Measurements from ENCODE around the gene PITPNB.

PITPNB gene

GRCh38 chr22:27878541-27878940 is 40.5 kb downstream of the PITPNB start:
- Mint-ChIP-seq H3K4me1 (ENCODE audit: low read depth) (peaks cover 61% of the 10 kb centered on the region), H3K36me3 (ENCODE audit: low read depth) (peaks cover 43% of the 10 kb centered on the region), H3K4me3 (no peak overlapping the region), H3K27ac (no peak overlapping the region), H3K27me3 (no peaks in the 10 kb centered on the region), H3K9me3 (no peaks in the 10 kb centered on the region)

DNA sequence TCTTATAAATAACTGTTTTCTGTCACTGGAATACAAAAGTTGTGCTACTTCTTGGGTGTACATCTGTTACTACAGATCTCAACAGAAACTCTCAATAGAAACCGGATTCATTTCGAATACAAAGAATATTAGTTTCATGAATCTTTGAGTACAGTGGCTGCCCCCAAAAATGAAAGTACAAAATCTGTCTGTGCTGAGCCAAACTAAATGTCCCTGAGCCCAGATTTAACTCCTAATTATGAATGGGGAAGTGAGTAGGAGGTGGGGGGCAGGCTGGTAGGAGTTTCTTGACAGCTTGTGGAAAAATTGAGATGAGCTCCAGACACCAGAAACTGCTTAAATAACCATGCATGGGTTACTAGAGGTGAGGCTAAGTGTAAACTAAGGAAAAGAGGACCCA is 41.6 kb downstream of the PITPNB start:
- no peak overlapping the region for H3K27ac Mint-ChIP-seq
- H3K4me3 Mint-ChIP-seq = no peak overlapping the region
- H3K27me3 Mint-ChIP-seq = no peaks in the 10 kb centered on the region
- H3K9me3 Mint-ChIP-seq = no peaks in the 10 kb centered on the region
- H3K4me1 Mint-ChIP-seq (ENCODE audit: low read depth) = peaks cover 61% of the 10 kb centered on the region
- H3K36me3 Mint-ChIP-seq (ENCODE audit: low read depth) = peaks cover 48% of the 10 kb centered on the region

- no peak overlapping the region for H3K27ac Mint-ChIP-seq
- peaks cover 61% of the 10 kb centered on the region for H3K4me1 Mint-ChIP-seq (ENCODE audit: low read depth)
- H3K36me3 Mint-ChIP-seq (ENCODE audit: low read depth) = peaks cover 51% of the 10 kb centered on the region
- H3K9me3 Mint-ChIP-seq = no peaks in the 10 kb centered on the region
- H3K4me3 Mint-ChIP-seq = no peak overlapping the region
- H3K27me3 Mint-ChIP-seq = no peaks in the 10 kb centered on the region
Observed at GRCh38 chr22:27876684-27877083, 42.4 kb downstream of the PITPNB start.

DNA sequence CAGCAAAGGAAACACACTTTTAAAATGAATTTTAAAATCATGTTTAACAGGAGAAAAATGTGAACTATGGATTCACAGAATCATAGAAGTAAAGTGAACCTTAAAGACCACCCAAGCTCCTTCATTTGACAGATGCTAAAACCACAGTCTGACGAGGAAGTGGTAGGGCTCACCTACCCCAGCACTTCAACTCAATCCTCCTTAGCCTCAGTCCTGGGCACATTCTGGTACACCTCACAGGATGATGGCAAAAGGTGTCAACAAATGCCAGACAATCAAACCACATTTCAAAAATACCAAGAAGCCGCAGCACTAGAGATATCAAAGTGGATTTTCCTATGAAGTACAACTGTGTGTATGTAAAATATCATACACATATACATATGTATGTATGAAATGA is 43.1 kb downstream of the PITPNB start:
- H3K36me3 Mint-ChIP-seq (ENCODE audit: low read depth) = peaks cover 56% of the 10 kb centered on the region
- no peaks in the 10 kb centered on the region for H3K9me3 Mint-ChIP-seq
- no peak overlapping the region for H3K4me3 Mint-ChIP-seq
- H3K27me3 Mint-ChIP-seq = no peaks in the 10 kb centered on the region
- peak overlapping the region; percentile 5 for H3K27ac Mint-ChIP-seq
- H3K4me1 Mint-ChIP-seq (ENCODE audit: low read depth) = peaks cover 60% of the 10 kb centered on the region

GRCh38 chr22:27874764-27875163 is 44.3 kb downstream of the PITPNB start:
- H3K9me3 Mint-ChIP-seq = no peaks in the 10 kb centered on the region
- H3K27ac Mint-ChIP-seq = peak overlapping the region; percentile 37
- H3K36me3 Mint-ChIP-seq (ENCODE audit: low read depth) = peaks cover 59% of the 10 kb centered on the region
- no peak overlapping the region for H3K4me3 Mint-ChIP-seq
- peaks cover 58% of the 10 kb centered on the region for H3K4me1 Mint-ChIP-seq (ENCODE audit: low read depth)
- H3K27me3 Mint-ChIP-seq = no peaks in the 10 kb centered on the region

GRCh38 chr22:27874185-27874584 is 44.9 kb downstream of the PITPNB start:
- H3K9me3 Mint-ChIP-seq = no peaks in the 10 kb centered on the region
- H3K36me3 Mint-ChIP-seq (ENCODE audit: low read depth) = peaks cover 63% of the 10 kb centered on the region
- peak overlapping the region; percentile 37 for H3K27ac Mint-ChIP-seq
- no peaks in the 10 kb centered on the region for H3K27me3 Mint-ChIP-seq
- H3K4me3 Mint-ChIP-seq = no peak overlapping the region
- peaks cover 63% of the 10 kb centered on the region for H3K4me1 Mint-ChIP-seq (ENCODE audit: low read depth)

- peaks cover 70% of the 10 kb centered on the region for H3K36me3 Mint-ChIP-seq (ENCODE audit: low read depth)
- peaks cover 63% of the 10 kb centered on the region for H3K4me1 Mint-ChIP-seq (ENCODE audit: low read depth)
- H3K27me3 Mint-ChIP-seq = no peaks in the 10 kb centered on the region
- H3K9me3 Mint-ChIP-seq = no peaks in the 10 kb centered on the region
- H3K27ac Mint-ChIP-seq = no peak overlapping the region
- no peak overlapping the region for H3K4me3 Mint-ChIP-seq
Observed at GRCh38 chr22:27873472-27873871, 45.6 kb downstream of the PITPNB start.

- peaks cover 77% of the 10 kb centered on the region for H3K36me3 Mint-ChIP-seq (ENCODE audit: low read depth)
- H3K27ac Mint-ChIP-seq = no peak overlapping the region
- H3K4me1 Mint-ChIP-seq (ENCODE audit: low read depth) = peaks cover 63% of the 10 kb centered on the region
- no peak overlapping the region for H3K4me3 Mint-ChIP-seq
- H3K27me3 Mint-ChIP-seq = no peaks in the 10 kb centered on the region
- H3K9me3 Mint-ChIP-seq = no peaks in the 10 kb centered on the region
Observed at GRCh38 chr22:27872488-27872887, 46.6 kb downstream of the PITPNB start.

DNA sequence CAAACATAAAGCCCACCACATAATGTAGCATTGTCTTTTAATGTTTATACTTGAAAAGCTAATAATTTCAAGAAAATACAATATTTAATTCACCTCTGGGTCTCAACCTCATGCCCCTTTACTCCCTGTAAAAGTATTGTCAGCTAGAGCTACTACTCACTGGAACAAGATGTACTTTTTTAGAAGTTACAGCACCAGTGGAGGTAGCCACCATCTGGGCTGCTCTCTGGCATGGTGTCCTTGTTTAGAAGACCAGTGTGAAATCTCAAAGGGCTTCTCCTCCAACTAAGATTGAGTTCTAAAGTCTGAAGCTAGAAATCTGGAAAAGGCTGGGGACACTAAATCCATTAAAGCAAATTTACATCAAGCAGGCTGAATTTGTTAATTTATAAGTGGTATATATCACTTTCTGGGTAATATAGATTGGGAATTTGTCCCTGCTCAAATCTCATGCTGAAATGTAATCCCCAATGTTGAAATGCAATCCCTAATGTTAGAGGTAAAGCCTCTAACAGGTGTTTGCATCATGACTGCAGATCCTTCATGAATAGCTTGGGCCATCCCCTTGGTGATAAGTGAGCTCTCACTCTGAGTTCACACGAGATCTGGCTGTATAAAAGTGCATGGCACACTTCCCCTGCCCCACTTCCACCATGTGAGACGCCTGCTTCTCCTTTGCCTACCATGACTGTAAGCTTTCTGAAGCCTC is 47.6 kb downstream of the PITPNB start:
- Mint-ChIP-seq H3K4me1 (ENCODE audit: low read depth) (peaks cover 64% of the 10 kb centered on the region), H3K36me3 (ENCODE audit: low read depth) (peaks cover 87% of the 10 kb centered on the region), H3K4me3 (no peak overlapping the region), H3K27ac (no peak overlapping the region), H3K9me3 (no peaks in the 10 kb centered on the region), H3K27me3 (no peaks in the 10 kb centered on the region)

- no peaks in the 10 kb centered on the region for H3K27me3 Mint-ChIP-seq
- H3K36me3 Mint-ChIP-seq (ENCODE audit: low read depth) = peaks cover 87% of the 10 kb centered on the region
- H3K9me3 Mint-ChIP-seq = no peaks in the 10 kb centered on the region
- H3K27ac Mint-ChIP-seq = peak overlapping the region; percentile 46
- no peak overlapping the region for H3K4me3 Mint-ChIP-seq
- peaks cover 64% of the 10 kb centered on the region for H3K4me1 Mint-ChIP-seq (ENCODE audit: low read depth)
Observed at GRCh38 chr22:27870234-27871191, 48.5 kb downstream of the PITPNB start.

DNA sequence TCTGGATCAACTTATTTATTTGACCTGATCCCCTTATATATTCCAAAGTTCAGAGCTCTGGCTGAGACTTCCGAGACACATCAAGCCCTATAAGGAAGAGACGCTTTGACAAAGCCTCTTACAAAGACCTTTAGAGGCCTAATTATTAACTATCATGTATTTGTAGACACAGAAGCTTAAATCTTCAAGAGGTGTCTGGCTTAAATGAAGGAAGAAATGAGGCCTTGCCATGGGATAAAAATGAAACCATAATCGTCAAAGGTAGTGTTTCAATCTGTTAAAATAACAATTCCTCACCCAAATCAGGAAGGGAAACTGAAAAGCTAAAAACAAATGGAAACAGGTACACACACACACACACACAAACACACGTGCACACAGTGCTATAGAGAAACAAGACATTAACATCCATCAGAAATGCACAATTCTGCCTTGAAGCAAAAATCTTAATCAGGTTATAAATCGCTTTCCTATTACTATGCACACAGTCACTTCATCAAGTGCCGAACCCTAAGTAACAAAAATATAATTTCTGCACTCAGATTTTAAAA is 50.2 kb downstream of the PITPNB start:
- Mint-ChIP-seq H3K27me3 (no peaks in the 10 kb centered on the region), H3K4me1 (ENCODE audit: low read depth) (peaks cover 52% of the 10 kb centered on the region), H3K4me3 (no peak overlapping the region)

DNA sequence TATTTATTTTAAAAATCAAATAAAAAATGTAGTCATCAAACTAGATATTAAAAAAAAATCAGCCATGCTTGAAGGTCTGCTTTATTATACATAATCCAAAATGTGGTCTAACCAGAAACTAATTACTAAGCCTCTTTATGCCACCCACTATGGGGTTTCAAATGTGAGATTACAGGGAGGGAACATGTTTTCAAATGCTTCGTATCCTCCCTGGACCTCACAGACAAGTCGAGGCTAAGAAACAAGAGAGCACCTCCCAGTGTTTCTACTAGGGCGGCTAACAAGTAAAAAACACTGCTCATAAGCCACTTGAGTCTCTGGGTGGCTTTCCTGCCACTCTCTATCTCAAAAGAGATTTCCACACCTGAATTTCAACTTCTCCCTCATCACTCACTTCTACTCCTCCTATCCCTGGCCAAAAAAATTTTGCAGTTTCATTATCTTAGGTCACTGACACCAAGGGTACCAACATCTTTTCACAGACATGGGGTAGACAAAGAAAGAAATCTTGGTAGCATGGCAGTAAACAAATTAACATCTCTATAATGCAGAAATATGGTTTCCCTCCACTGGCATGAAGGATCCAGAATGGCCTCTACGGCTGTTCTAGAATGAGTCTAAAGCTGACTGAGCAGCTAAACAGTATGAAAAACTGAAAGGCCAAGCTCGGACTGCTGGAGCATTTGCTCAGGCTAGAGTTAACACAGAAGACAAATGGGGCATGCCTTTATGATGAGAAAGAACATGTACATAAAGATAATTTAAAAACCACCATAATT is 50.9 kb downstream of the PITPNB start:
- Mint-ChIP-seq H3K9me3 (no peaks in the 10 kb centered on the region), H3K27ac (peak overlapping the region; percentile 72), H3K36me3 (ENCODE audit: low read depth) (peaks cover 77% of the 10 kb centered on the region), H3K4me1 (ENCODE audit: low read depth) (peaks cover 52% of the 10 kb centered on the region), H3K4me3 (peak overlapping the region; percentile 2), H3K27me3 (no peaks in the 10 kb centered on the region)

More for the DNA sequence above, 50.2 kb downstream of the PITPNB start:
- Mint-ChIP-seq H3K36me3 (ENCODE audit: low read depth) (peaks cover 81% of the 10 kb centered on the region), H3K27ac (peak overlapping the region; percentile 72), H3K9me3 (no peaks in the 10 kb centered on the region)

GRCh38 chr22:27867085-27867952 is 51.7 kb downstream of the PITPNB start:
- no peaks in the 10 kb centered on the region for H3K27me3 Mint-ChIP-seq
- H3K36me3 Mint-ChIP-seq (ENCODE audit: low read depth) = peaks cover 76% of the 10 kb centered on the region
- H3K4me1 Mint-ChIP-seq (ENCODE audit: low read depth) = peaks cover 52% of the 10 kb centered on the region
- H3K4me3 Mint-ChIP-seq = peak overlapping the region; percentile 44
- H3K9me3 Mint-ChIP-seq = no peaks in the 10 kb centered on the region
- peak overlapping the region; percentile 94 for H3K27ac Mint-ChIP-seq

All from stimulated activated naive CD8-positive, alpha-beta T cell treated with anti-CD3 and anti-CD28 coated beads, Interleukin-15, Interleukin-2, amounts not matched to agents 100 ng/mL and 50 ng/mL, for 24 hours (primary cell).